ENCODE measurements around the gene CTTNBP2. TPM values are rescaled to one million over a fixed set of nuclear protein-coding genes. Genes with fewer than 3 reads are reported as not detected.

Gene CTTNBP2
- total RNA-seq, 2 experiments from 2014 or later: not detected

DNA sequence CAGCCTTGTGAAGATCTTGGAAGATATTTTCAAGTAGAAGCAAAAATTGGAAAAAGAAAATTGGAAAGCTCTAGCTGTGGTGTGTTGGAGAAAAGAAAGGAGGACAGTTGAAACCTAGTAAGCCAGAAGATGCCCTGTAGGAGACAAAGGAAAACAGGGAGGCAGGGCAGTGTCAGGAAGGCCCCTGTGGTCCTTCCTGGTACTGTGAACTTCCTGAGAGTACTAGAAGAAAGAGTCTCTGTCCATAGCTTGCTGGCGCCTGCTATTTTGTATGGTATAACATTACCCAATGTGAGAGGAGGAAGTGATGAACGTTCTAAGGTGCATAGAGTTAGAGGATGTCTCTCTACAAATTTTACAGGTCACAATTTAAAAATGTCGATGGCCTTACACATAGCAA lies 183.1 kb downstream of the CTTNBP2 start:
- H3K36me3 Mint-ChIP-seq: no peaks in the 10 kb centered on the region
- DNase-seq: no peak
- no peaks in the 10 kb centered on the region for H3K27me3 Mint-ChIP-seq
- no peak overlapping the region for H3K4me3 Mint-ChIP-seq
- peaks cover 3% of the 10 kb centered on the region for H3K9me3 Mint-ChIP-seq
- H3K4me1 Mint-ChIP-seq: no peaks in the 10 kb centered on the region
- H3K27ac Mint-ChIP-seq: no peak overlapping the region

DNA sequence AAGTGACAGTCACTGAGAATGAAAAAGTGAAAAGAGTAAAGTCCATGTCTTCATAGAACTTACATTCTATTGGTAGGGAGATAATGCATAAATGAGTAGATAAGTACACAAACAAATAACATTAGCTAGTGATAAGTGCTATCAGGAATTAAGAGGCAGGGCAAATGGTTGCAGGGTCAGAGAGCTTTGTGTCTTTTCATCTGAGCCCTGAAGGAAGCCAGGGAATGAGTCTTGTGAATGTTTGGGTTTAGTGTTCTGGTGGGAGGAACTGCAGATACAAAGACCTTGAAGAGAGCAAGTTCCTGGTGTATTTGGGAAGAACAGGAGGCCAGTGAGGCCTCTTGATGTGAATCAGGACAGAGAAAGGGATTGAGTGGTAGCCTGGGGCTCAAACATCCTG lies 183.8 kb downstream of the CTTNBP2 start:
- Mint-ChIP-seq H3K36me3 (no peaks in the 10 kb centered on the region), H3K4me3 (no peak overlapping the region), H3K9me3 (peaks cover 3% of the 10 kb centered on the region), H3K4me1 (no peaks in the 10 kb centered on the region), H3K27ac (no peak overlapping the region), H3K27me3 (no peaks in the 10 kb centered on the region)
- no peak for DNase-seq

DNA sequence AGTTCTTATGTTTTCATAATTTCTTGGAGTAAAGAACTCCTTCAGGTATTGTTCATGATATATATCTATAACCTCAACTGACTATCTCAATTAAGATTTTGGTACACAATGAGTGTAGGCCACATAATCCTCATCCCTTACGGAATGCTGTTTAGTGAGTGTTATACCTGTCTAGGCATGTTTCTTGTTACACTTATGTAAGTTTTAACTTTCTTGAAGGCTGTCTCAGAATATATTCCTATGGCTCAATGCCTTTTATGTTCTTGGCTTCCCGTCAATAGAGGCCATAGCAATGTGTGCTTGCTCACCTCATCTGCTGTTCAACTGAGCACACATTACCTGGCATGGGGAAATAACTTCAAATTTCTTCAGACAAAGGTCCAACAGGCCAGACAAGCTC lies 185.1 kb downstream of the CTTNBP2 start:
- no peak overlapping the region for H3K27ac Mint-ChIP-seq
- no peaks in the 10 kb centered on the region for H3K4me1 Mint-ChIP-seq
- H3K9me3 Mint-ChIP-seq: no peaks in the 10 kb centered on the region
- H3K36me3 Mint-ChIP-seq: no peaks in the 10 kb centered on the region
- H3K27me3 Mint-ChIP-seq: no peaks in the 10 kb centered on the region
- no peak overlapping the region for H3K4me3 Mint-ChIP-seq
- no peak for DNase-seq

DNA sequence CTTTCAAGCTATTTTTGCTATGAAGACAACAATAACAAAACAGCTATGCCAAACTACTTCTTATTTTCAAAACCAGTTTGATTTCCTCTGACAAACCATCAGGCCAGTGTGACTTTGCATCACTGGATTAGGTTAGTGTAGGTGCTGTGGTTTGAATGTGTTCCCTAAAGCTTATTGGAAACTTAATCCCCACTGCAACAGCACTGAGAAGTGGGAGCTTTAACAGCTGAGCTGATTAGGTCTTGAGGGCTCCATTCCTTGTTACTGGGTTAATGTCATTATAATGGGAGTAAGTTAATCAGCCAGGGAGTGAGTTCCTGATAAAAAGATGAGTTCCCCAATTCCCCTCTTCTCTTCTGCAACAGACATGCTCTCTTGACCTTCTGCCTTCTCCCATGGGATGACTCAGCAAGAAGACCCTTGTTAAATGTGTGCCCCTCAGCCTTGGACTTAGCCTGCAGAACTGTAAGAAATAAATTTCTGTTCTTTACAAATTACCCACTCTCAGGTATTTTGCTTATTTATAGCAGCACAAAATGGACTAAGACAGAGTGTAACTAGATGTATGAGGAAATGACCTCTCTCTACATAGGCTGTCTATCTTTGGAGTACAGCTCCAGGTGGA lies 186.8 kb downstream of the CTTNBP2 start:
- no peaks in the 10 kb centered on the region for H3K36me3 Mint-ChIP-seq
- H3K4me1 Mint-ChIP-seq: no peaks in the 10 kb centered on the region
- H3K27ac Mint-ChIP-seq: no peak overlapping the region
- no peak for DNase-seq
- no peaks in the 10 kb centered on the region for H3K9me3 Mint-ChIP-seq
- no peaks in the 10 kb centered on the region for H3K27me3 Mint-ChIP-seq
- H3K4me3 Mint-ChIP-seq: no peak overlapping the region

DNA sequence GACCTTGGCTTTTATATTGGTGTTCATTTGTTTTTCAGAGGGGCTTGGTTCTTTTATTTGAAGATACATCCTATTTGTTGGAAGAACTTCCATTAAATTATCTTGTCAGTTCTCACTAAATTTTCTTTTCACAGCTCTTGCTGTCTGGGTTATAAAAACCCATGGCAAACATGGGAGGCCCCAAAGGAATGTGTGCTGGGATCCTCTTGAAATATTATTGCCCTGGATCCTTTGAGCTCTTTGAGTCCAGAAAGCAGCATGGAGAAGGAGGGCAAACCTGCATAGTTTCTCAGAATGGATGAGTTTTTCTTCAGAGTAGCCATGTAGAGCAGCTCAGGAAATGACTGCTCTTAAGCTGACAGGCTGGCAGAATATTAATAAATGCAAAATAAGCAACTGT lies 187.4 kb downstream of the CTTNBP2 start:
- no peaks in the 10 kb centered on the region for H3K36me3 Mint-ChIP-seq
- no peak overlapping the region for H3K4me3 Mint-ChIP-seq
- H3K27ac Mint-ChIP-seq: no peak overlapping the region

DNA sequence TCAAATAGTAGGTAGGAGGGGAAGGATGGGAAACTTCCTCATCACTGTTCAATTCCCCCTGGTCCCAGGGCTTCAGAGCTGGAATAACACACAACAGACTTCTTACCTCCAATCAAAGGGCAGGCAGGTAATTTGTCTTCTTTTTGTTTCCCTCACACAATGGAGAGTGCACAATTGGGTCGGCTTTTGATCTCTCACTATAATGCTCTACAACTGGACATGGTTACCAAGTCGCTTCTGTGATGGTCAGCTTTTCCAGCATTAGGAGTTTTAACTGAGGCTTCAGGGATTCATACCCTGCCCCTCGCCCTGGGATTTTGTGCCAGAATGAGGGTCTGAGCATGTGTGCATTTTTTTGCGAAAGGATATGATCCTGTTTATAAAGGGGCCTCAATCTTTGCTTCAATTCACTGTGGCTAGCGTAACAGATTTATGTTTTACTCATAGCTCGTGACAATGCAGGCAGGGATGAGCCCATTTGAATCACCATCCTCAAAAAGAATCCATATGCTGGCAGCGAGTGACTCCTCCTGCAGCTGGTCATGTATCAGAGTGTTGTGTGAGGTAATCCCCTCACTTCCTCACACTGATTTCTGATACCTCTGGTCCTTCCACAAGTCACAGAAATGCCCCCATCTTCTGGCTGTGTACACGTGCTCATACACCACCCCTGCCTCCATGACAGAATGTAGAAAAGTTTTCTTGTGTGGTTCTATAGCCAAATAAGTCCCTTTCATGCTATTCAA lies 189.6 kb downstream of the CTTNBP2 start:
- Mint-ChIP-seq H3K27me3 (no peaks in the 10 kb centered on the region), H3K36me3 (no peaks in the 10 kb centered on the region), H3K27ac (no peak overlapping the region), H3K4me1 (no peaks in the 10 kb centered on the region), H3K9me3 (no peaks in the 10 kb centered on the region), H3K4me3 (no peak overlapping the region)
- DNase-seq: no peak

More for the DNA sequence above, 187.4 kb downstream of the CTTNBP2 start:
- DNase-seq: no peak
- no peaks in the 10 kb centered on the region for H3K4me1 Mint-ChIP-seq
- no peaks in the 10 kb centered on the region for H3K27me3 Mint-ChIP-seq
- no peaks in the 10 kb centered on the region for H3K9me3 Mint-ChIP-seq

DNA sequence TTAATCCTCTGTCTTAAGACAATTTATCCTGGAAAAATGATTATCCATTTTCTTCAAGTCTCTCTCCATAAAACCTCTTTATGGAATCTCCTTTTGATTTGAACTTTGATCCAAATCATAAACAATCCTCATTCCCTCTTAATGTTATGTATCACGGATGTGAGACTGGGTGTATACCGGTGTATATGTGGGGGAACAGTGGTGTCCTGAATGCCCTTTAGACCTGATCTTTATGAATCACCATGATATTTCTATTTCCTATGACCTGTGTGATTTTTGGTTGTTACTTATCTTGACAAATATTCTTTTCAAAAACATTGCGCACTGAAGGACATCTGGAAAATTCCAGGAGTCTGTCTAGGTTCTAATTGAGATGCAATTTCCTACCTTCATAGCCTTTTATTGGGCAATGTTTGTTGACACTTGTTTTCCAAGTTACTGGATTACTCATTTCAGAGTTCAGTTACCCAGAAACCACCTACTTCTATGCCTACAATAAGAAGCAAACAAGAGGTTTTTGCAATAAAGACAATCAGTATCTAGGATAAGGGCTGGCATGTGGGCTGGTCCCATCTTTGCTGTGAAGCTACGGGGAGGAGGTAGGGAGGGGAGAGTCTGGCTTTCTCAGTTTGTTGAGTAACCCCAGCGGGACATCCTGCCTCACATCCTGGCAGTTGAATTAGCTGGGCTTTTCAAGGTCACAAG lies 190.4 kb downstream of the CTTNBP2 start:
- H3K27ac Mint-ChIP-seq: no peak overlapping the region
- no peaks in the 10 kb centered on the region for H3K9me3 Mint-ChIP-seq
- H3K36me3 Mint-ChIP-seq: no peaks in the 10 kb centered on the region
- H3K4me1 Mint-ChIP-seq: no peaks in the 10 kb centered on the region
- no peaks in the 10 kb centered on the region for H3K27me3 Mint-ChIP-seq
- H3K4me3 Mint-ChIP-seq: no peak overlapping the region
- no peak for DNase-seq

DNA sequence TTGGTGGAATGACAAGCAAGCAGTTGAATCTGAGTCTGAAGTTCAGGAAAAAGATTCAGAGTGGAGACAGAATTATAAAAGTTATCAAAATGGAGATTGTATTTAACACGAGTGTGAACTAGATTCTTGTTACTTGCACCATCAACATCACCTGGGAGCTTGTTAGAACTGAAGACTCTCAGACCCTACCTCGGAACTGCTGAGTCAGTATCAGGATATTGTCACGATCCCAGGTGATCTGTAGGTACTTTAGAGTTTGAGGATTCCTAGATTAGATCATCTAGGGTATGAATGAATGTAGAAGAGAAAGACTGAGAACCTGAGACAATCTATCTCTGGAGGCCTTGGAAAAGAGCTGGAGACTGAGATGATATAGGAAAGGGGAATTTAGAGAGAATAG lies 194.1 kb downstream of the CTTNBP2 start:
- H3K27ac Mint-ChIP-seq: no peak overlapping the region
- DNase-seq: no peak
- no peak overlapping the region for H3K4me3 Mint-ChIP-seq
- no peaks in the 10 kb centered on the region for H3K36me3 Mint-ChIP-seq
- no peaks in the 10 kb centered on the region for H3K4me1 Mint-ChIP-seq
- H3K27me3 Mint-ChIP-seq: peaks cover 5% of the 10 kb centered on the region
- H3K9me3 Mint-ChIP-seq: no peaks in the 10 kb centered on the region

DNA sequence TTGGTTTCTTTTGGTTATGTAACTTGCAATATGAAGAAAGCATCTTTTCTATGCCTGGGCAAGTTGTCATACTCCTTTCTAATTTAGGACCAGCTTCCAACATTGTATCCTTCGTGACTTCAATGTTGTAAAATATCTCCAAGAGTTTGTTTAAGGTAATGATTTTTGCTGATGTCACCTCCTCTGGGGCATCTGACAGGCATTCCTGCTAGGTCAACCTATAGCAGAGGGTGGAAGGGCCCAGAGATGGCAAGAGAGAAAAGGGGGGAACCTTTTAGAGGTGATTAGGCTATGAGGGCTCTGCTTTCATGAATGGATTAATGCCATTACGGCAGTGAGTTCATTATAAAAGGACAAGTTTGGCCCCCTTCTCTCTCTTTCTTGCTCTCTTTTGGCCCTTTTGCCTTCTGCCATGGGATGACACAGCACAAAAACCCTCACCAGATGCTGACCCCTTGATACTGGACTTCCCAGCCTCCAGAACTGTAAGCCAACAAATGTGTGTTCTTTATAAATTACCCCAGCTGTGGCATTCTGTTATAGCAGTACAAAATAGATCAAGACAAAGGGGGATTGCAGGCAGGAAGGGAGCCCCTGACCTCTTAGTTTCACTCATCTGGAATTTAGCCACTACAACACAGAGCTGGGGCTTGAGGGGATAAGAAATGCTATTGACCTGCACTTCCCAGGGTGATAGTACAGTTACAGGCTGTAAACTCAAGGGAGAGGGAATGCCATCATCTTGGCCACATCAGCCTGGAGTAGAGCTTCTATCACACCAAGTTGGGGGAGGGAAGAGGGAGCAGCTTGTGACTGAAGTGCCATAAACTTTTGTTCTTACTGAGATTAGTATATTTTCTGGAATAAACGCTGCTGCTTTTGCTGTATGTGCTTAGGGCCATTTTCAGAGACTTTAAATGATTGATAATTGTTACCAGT lies 197.5 kb downstream of the CTTNBP2 start:
- H3K4me1 Mint-ChIP-seq: no peaks in the 10 kb centered on the region
- H3K36me3 Mint-ChIP-seq: no peaks in the 10 kb centered on the region
- no peaks in the 10 kb centered on the region for H3K9me3 Mint-ChIP-seq
- no peak for DNase-seq
- H3K27ac Mint-ChIP-seq: no peak overlapping the region
- H3K27me3 Mint-ChIP-seq: peaks cover 5% of the 10 kb centered on the region
- no peak overlapping the region for H3K4me3 Mint-ChIP-seq

DNA sequence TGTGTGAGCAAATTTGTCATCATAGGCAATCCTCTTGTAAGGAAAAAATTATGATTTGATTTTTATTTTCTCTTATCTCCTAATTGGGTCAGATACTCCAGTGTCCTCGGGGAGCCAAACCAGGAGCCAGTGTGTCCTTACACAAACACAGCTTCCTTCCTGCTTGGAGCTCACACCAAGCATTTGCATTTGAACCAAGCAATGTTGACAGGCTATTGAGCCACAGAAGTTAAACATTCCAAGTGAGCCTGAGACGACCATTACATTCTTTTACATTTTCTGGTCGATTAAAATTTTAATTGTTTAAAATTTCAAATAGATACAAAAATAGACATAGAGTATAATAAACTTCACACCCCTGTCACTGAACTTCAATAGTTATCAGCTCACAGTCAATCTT lies 198.6 kb downstream of the CTTNBP2 start:
- no peak for DNase-seq
- Mint-ChIP-seq H3K36me3 (no peaks in the 10 kb centered on the region), H3K4me1 (no peaks in the 10 kb centered on the region), H3K27me3 (peaks cover 5% of the 10 kb centered on the region), H3K4me3 (no peak overlapping the region), H3K27ac (no peak overlapping the region), H3K9me3 (no peaks in the 10 kb centered on the region)

DNA sequence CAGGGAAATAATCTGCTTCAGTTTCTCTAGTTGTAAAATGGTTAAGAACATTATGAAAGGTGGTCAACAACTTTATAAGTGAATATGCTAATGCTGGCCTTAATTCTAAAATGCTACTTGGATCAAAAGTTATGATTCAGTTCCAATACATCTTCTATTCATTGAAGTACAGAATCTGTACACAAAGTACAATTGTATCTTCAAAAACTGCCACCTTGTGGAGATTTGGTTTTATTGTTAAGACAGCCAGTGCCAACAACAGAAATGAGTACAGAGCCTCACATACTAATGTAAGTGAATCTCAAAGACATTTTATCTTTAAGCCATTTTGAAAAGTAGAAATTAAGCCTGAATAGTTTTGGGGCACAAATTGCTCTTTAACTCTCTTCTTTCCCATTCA lies 199.4 kb downstream of the CTTNBP2 start:
- H3K27me3 Mint-ChIP-seq: peaks cover 5% of the 10 kb centered on the region
- DNase-seq: no peak
- H3K36me3 Mint-ChIP-seq: no peaks in the 10 kb centered on the region
- no peaks in the 10 kb centered on the region for H3K9me3 Mint-ChIP-seq
- H3K4me1 Mint-ChIP-seq: no peaks in the 10 kb centered on the region
- H3K27ac Mint-ChIP-seq: no peak overlapping the region
- H3K4me3 Mint-ChIP-seq: no peak overlapping the region

DNA sequence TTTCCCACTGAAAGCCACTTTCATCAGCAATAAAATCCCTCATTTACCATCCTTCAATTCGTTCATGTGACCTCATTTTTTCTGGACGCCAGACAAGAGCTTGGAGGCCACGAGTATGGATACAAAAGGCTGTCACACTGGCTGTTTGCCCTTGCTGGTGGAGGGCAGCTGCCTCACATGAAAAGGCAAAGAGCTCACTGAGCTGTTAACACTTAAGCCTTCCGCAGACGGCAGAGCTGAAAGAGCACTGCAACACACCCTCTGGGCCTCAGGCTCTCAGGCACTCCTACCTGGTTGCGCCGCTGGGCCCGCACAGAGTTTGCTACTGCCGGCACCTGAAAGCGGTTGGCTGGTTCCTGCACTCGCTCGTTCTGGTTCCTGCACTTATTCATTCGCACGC lies 199.9 kb downstream of the CTTNBP2 start:
- Mint-ChIP-seq H3K27me3 (peaks cover 5% of the 10 kb centered on the region), H3K36me3 (no peaks in the 10 kb centered on the region), H3K9me3 (no peaks in the 10 kb centered on the region), H3K27ac (no peak overlapping the region), H3K4me1 (no peaks in the 10 kb centered on the region), H3K4me3 (no peak overlapping the region)
- DNase-seq: no peak

DNA sequence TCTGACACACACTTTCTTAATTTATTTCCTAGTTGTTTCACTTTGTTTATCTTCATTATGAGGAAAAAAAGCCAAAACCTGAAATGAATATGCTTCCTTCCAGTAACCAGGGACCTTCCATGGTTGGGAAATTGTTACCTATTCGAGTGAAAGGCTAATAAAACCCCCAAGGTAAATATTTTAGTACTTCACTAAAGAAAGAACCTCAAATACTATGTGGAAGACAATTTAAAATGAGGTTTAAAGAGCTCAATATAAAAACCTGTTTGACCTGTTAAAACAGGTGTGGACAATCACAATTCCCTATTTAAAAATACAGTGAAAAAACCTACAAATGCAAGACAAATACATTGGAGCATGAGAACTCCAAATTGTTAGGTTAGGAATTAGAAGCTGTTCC lies 200.8 kb downstream of the CTTNBP2 start:
- no peak for DNase-seq
- H3K9me3 Mint-ChIP-seq: no peaks in the 10 kb centered on the region
- peaks cover 5% of the 10 kb centered on the region for H3K27me3 Mint-ChIP-seq
- H3K4me1 Mint-ChIP-seq: no peaks in the 10 kb centered on the region
- no peak overlapping the region for H3K4me3 Mint-ChIP-seq
- no peaks in the 10 kb centered on the region for H3K36me3 Mint-ChIP-seq
- H3K27ac Mint-ChIP-seq: no peak overlapping the region

DNA sequence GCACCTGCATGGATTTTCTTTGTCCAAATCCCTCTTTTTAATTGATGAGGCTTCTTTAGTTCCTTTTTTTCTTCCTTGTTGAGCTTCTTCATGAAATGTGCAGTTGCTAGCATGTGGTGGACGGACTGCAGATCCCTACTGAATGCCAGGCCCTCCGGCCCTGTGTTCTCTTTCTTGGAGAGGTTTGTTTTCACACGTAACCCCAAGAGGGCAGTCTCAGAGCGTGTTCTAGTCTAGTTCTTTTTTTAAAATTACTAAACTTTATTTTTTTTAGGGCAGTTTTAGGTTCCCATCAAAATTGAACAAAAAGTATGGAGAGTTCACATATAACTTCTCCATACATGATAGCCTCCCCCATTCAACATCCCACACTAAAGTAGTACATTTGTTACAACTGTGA lies 203.4 kb downstream of the CTTNBP2 start:
- no peaks in the 10 kb centered on the region for H3K36me3 Mint-ChIP-seq
- H3K4me1 Mint-ChIP-seq: no peaks in the 10 kb centered on the region
- H3K9me3 Mint-ChIP-seq: no peaks in the 10 kb centered on the region
- no peak overlapping the region for H3K4me3 Mint-ChIP-seq
- no peak overlapping the region for H3K27ac Mint-ChIP-seq
- no peaks in the 10 kb centered on the region for H3K27me3 Mint-ChIP-seq
- no peak for DNase-seq

DNA sequence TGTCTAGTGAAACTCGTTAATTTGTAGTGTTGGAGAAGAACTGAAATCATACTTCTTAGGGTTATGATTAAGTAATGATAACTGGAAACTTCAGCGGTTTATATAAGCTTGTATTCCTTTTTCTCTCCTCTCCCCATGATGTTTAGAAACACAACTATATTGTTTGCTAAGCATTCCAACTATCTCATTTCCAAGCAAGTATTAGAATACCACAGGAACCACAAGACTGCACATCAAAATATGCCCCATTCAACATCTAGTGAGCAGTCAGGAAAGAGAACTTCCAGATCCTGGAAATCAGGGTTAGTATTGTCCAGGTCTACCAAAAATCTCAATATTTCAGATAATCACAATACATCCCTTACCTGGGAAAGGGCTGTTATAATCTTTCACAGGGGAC lies 205.8 kb downstream of the CTTNBP2 start:
- Mint-ChIP-seq H3K27me3 (peaks cover 3% of the 10 kb centered on the region), H3K4me1 (no peaks in the 10 kb centered on the region), H3K9me3 (no peaks in the 10 kb centered on the region), H3K27ac (no peak overlapping the region), H3K36me3 (no peaks in the 10 kb centered on the region), H3K4me3 (no peak overlapping the region)
- DNase-seq: no peak

Measured in activated naive CD8-positive, alpha-beta T cell treated with anti-CD3 and anti-CD28 coated beads for 36 hours (primary cell).